CD4-positive, alpha-beta T cell treated with Interleukin-1 beta for 1 hour (primary cell): ENCODE measurements around the gene ZSCAN26.

ENCODE experiments used
- DNase-seq, 2 donors: peaks; one replicate each; pipeline ENCODE4 v3.0.0-alpha.2; 2020 to 2022

The ZSCAN26 gene

GRCh38 chr6:28266962-28267694 lies at the start of gene ZSCAN26:
TSS of gene ZSCAN26 (plus strand) at chr6:28267143. CDS start at chr6:28271920, 4,777 bp downstream.
- peak; percentile 89 to 90 for DNase-seq

- no peak for DNase-seq
Measured at GRCh38 chr6:28217890-28218289, 49.1 kb upstream of the ZSCAN26 start.

- DNase-seq = peak in 1 of 2 donors; percentile 27
Measured at GRCh38 chr6:28218312-28219248, 48.4 kb upstream of the ZSCAN26 start.

- DNase-seq = no peak
Measured at GRCh38 chr6:28220257-28221133, 46.4 kb upstream of the ZSCAN26 start.

- no peak for DNase-seq
Measured at GRCh38 chr6:28224131-28225055, 42.5 kb upstream of the ZSCAN26 start.

- peak; percentile 57 to 73 for DNase-seq
Measured at GRCh38 chr6:28225056-28225834, 41.7 kb upstream of the ZSCAN26 start, which contains the start of gene ZSCAN9. TSS of gene ZSCAN9 (plus strand) at chr6:28225275. CDS start at chr6:28227085, 1,810 bp downstream.

GRCh38 chr6:28226460-28226859 lies 40.5 kb upstream of the ZSCAN26 start:
- no peak for DNase-seq

GRCh38 chr6:28232785-28233184 lies 34.2 kb upstream of the ZSCAN26 start:
- no peak for DNase-seq

GRCh38 chr6:28235912-28236452 lies 31.0 kb upstream of the ZSCAN26 start:
- no peak for DNase-seq

- no peak for DNase-seq
Measured at GRCh38 chr6:28239636-28240035, 27.3 kb upstream of the ZSCAN26 start.

GRCh38 chr6:28240471-28240870 lies 26.5 kb upstream of the ZSCAN26 start:
- DNase-seq = no peak

- DNase-seq = no peak
Measured at GRCh38 chr6:28243946-28244345, 23.0 kb upstream of the ZSCAN26 start.

- no peak for DNase-seq
Measured at GRCh38 chr6:28245206-28245941, 21.6 kb upstream of the ZSCAN26 start.

GRCh38 chr6:28248916-28249315 lies 18.0 kb upstream of the ZSCAN26 start:
- DNase-seq = no peak

GRCh38 chr6:28250747-28251146 lies 16.2 kb upstream of the ZSCAN26 start:
- no peak for DNase-seq

GRCh38 chr6:28251661-28252008 lies 15.3 kb upstream of the ZSCAN26 start:
- peak; percentile 18 to 21 for DNase-seq

GRCh38 chr6:28252009-28252975 lies 14.7 kb upstream of the ZSCAN26 start, which contains the start of gene ZKSCAN4:
TSS of gene ZKSCAN4 (minus strand) at chr6:28252269. CDS start at chr6:28251980, 289 bp downstream.
- peak; percentile 81 to 86 for DNase-seq

GRCh38 chr6:28254121-28254519 lies 12.8 kb upstream of the ZSCAN26 start:
- peak in 1 of 2 donors; percentile 4 for DNase-seq
